Vagina (tissue), 2 donors: ENCODE measurements around the gene INPP4B. TPM values are rescaled to one million over a fixed set of nuclear protein-coding genes. Genes with fewer than 3 reads are reported as not detected.

Source experiments
- DNase-seq, 2 donors: peaks; one replicate each; pipeline ENCODE4 v3.0.0-alpha.2; 2017; ENCODE audit errors: extremely low spot score in 2 of 2
- H3K27ac ChIP-seq: fragments of 200-600 bp; sonication (generic); one replicate; pipeline ENCODE4 v1.5.1; 2019
- H3K27me3 ChIP-seq: fragments of 200-600 bp; sonication (generic); one replicate; pipeline ENCODE4 v1.5.1; 2019
- H3K36me3 ChIP-seq, 2 donors: fragments of 200-600 bp; sonication (generic); one replicate each; pipeline ENCODE4 v1.5.1; 2017 to 2019
- H3K4me1 ChIP-seq: fragments of 200-600 bp; sonication (generic); one replicate; pipeline ENCODE4 v1.5.1; 2019
- H3K4me3 ChIP-seq, 2 donors: fragments of 200-600 bp; sonication (generic); 1 replicate in 1 of 2; 2 replicates in 1 of 2; pipeline ENCODE4 v1.5.1; 2016 to 2019
- H3K9me3 ChIP-seq: fragments of 200-600 bp; sonication (generic); one replicate; pipeline ENCODE4 v1.5.1; 2019
- CTCF ChIP-seq, 3 experiments: fragments of 450-650 bp in 2 of 3; fragments of 200-600 bp in 1 of 3; sonication (generic) in 1 of 3; IDR thresholded peaks; one replicate each; pipeline ENCODE4 v1.5.1; 2017 to 2019; ENCODE audit warnings: antibody characterized with exemption in 3 of 3, mild to moderate bottlenecking in 2 of 3, moderate library complexity in 2 of 3
- POLR2A ChIP-seq, 2 donors: fragments of 450-650 bp; IDR thresholded peaks; one replicate each; pipeline ENCODE4 v1.6.1; 2017; ENCODE audit warnings: antibody characterized with exemption in 2 of 2, mild to moderate bottlenecking in 2 of 2, moderate library complexity in 2 of 2
- POLR2AphosphoS5 ChIP-seq, 2 donors: sonication (generic); formaldehyde crosslinking; IDR thresholded peaks; one replicate each; pipeline ENCODE4 v1.9.0; 2017; ENCODE audit warnings: antibody characterized with exemption in 2 of 2, mild to moderate bottlenecking in 2 of 2, low read depth in 1 of 2; ENCODE audit not compliant: insufficient read depth in 1 of 2
- intact Hi-C: fragments of 100-400 bp; cut with DNase I; formaldehyde crosslinking; loops from one replicate; pipeline ENCODE4 v1.15.1; 2023
- total RNA-seq: library from RNA; depleted of rRNA; stranded (reverse); fragments of >200 nt; gene quantifications from one replicate; pipeline ENCODE4 v1.2.3, GENCODE V29; 2016

The INPP4B gene
- total RNA-seq, 1 donor from 2014 or later = 21.1 TPM

DNA sequence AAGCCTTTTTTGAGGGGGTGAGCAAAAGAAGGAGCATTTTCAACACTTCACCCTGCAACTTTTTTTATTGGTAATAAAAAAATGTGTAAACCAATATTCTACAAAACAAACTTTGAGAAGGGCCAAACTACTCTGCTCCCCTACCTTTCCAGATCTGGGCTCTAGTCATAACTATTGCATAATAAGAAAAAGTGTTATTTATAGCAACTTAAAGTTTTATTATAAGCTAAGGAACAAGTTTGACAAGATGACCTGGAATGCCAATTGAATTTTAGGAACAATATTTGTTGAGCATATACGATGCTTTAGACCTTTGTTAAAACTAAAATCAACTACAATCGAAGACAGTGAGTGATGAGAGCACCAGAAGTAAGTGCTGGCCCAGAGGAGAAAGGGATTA lies 800.1 kb downstream of the INPP4B start:
- no peaks in the 10 kb centered on the region for H3K9me3 ChIP-seq
- no peaks in the 10 kb centered on the region for H3K36me3 ChIP-seq
- TF ChIP-seq POLR2AphosphoS5 (IDR thresholded peaks at IDR 0.05; ENCODE audit: insufficient read depth in 1 of 2, low read depth in 1 of 2) (no peak), POLR2A (IDR thresholded peaks at IDR 0.05) (no peak), CTCF (IDR thresholded peaks at IDR 0.05) (no peak)
- no peak overlapping the region for H3K27ac ChIP-seq
- no peak for DNase-seq
- no peak overlapping the region for H3K4me3 ChIP-seq
- no peaks in the 10 kb centered on the region for H3K4me1 ChIP-seq
- intact Hi-C loops = no loop called here
- H3K27me3 ChIP-seq = no peaks in the 10 kb centered on the region

GRCh38 chr4:142044271-142044670 lies 801.8 kb downstream of the INPP4B start:
- Histone ChIP-seq H3K27ac (no peak overlapping the region), H3K27me3 (no peaks in the 10 kb centered on the region), H3K36me3 (no peaks in the 10 kb centered on the region), H3K9me3 (no peaks in the 10 kb centered on the region), H3K4me1 (no peaks in the 10 kb centered on the region), H3K4me3 (no peak overlapping the region)
- DNase-seq = no peak
- intact Hi-C loops = no loop called here
- TF ChIP-seq CTCF (IDR thresholded peaks at IDR 0.05) (no peak), POLR2AphosphoS5 (IDR thresholded peaks at IDR 0.05; ENCODE audit: insufficient read depth in 1 of 2, low read depth in 1 of 2) (no peak), POLR2A (IDR thresholded peaks at IDR 0.05) (no peak)

DNA sequence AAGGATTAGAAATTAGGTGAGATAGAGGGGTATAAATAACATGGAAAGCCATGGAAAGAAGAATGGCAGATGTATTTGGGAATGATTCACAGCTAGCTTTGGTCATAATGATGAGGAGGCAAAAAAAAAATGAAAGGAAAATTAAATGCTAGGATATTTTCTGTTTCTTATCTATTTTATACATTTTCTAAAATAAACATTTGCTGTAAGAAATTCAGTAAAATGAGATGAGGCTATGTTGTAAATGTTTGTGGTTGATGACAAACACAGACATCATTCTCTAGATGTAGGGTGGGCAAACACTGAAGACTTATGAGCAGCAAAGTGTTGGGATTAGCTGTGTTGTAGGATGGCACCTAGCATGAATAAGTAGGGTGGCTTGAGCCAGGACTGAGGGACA lies 802.6 kb downstream of the INPP4B start:
- H3K4me3 ChIP-seq = no peak overlapping the region
- intact Hi-C loops = no loop called here
- no peaks in the 10 kb centered on the region for H3K9me3 ChIP-seq
- no peak overlapping the region for H3K27ac ChIP-seq
- TF ChIP-seq POLR2AphosphoS5 (IDR thresholded peaks at IDR 0.05; ENCODE audit: insufficient read depth in 1 of 2, low read depth in 1 of 2) = no peak
- no peak for TF ChIP-seq POLR2A (IDR thresholded peaks at IDR 0.05)
- no peak for TF ChIP-seq CTCF (IDR thresholded peaks at IDR 0.05)
- no peaks in the 10 kb centered on the region for H3K4me1 ChIP-seq
- no peak for DNase-seq
- no peaks in the 10 kb centered on the region for H3K27me3 ChIP-seq
- H3K36me3 ChIP-seq = no peaks in the 10 kb centered on the region

- Histone ChIP-seq H3K36me3 (no peaks in the 10 kb centered on the region), H3K4me1 (no peaks in the 10 kb centered on the region), H3K9me3 (no peaks in the 10 kb centered on the region), H3K27ac (no peak overlapping the region), H3K4me3 (no peak overlapping the region), H3K27me3 (no peaks in the 10 kb centered on the region)
- no peak for DNase-seq
- TF ChIP-seq POLR2A (IDR thresholded peaks at IDR 0.05) (no peak), POLR2AphosphoS5 (IDR thresholded peaks at IDR 0.05; ENCODE audit: insufficient read depth in 1 of 2, low read depth in 1 of 2) (no peak), CTCF (IDR thresholded peaks at IDR 0.05) (no peak)
- intact Hi-C loops = no loop called here
Measured at GRCh38 chr4:142041788-142042187, 804.3 kb downstream of the INPP4B start.

- no peaks in the 10 kb centered on the region for H3K36me3 ChIP-seq
- H3K4me1 ChIP-seq = no peaks in the 10 kb centered on the region
- DNase-seq = no peak
- H3K9me3 ChIP-seq = no peaks in the 10 kb centered on the region
- no peak overlapping the region for H3K4me3 ChIP-seq
- TF ChIP-seq CTCF (IDR thresholded peaks at IDR 0.05) (no peak), POLR2A (IDR thresholded peaks at IDR 0.05) (no peak), POLR2AphosphoS5 (IDR thresholded peaks at IDR 0.05; ENCODE audit: insufficient read depth in 1 of 2, low read depth in 1 of 2) (no peak)
- H3K27ac ChIP-seq = no peak overlapping the region
- no peaks in the 10 kb centered on the region for H3K27me3 ChIP-seq
- intact Hi-C loops = no loop called here
Measured at GRCh38 chr4:142040043-142040442, 806.1 kb downstream of the INPP4B start.
